Esophagus mucosa (tissue), 1 donor: ENCODE results near the gene RWDD1. TPM values are rescaled to one million over a fixed set of nuclear protein-coding genes. Genes with fewer than 3 reads are reported as not detected.
A peak's percentile ranks its signal among the peaks of the same experiment; 100 is the strongest.

Experiments
- ATAC-seq: fragments of 200-7000 bp; cut with Tn5 transposase; one replicate; pipeline ENCODE4 v1.9.1; 2020
- total RNA-seq: library from RNA; stranded (reverse); gene quantifications from one replicate; pipeline ENCODE4 v1.2.4, GENCODE V29; 2023
- donor health status: DM: yes; HTN: yes; CAD: no.

The RWDD1 gene
- total RNA-seq, 1 donor from 2014 or later, result 28.4 TPM

GRCh38 chr6:116615937-116616736 lies 44.8 kb downstream of the RWDD1 start, which contains the start of gene RSPH4A:
Gene RSPH4A, plus strand, starts transcription at chr6:116616479. Its CDS starts 145 bp downstream, at chr6:116616624.
- ATAC-seq, result peak; percentile 98

GRCh38 chr6:116616737-116617053 lies 45.4 kb downstream of the RWDD1 start:
- peak; percentile 37 for ATAC-seq

GRCh38 chr6:116624036-116624805 lies 52.9 kb downstream of the RWDD1 start:
- ATAC-seq, result peak; percentile 81

- ATAC-seq, result no peak
These were observed 54.6 kb downstream of the RWDD1 start for GRCh38 chr6:116625872-116626271.

- ATAC-seq, result no peak
These were observed 58.3 kb downstream of the RWDD1 start for GRCh38 chr6:116629563-116629981.

GRCh38 chr6:116631379-116631990 lies 60.2 kb downstream of the RWDD1 start:
- ATAC-seq, result peak; percentile 18

- no peak for ATAC-seq
These were observed 62.4 kb downstream of the RWDD1 start for GRCh38 chr6:116633685-116634084.

Other genes with a start within 250 kb of the RWDD1 start
- gene DSE, start 200.6 kb upstream of the RWDD1 start, total RNA-seq, result 32.7 TPM
- 0.20 TPM for gene CALHM6, start 110.1 kb upstream of the RWDD1 start, total RNA-seq
- gene CALHM5, start 59.9 kb upstream of the RWDD1 start, total RNA-seq, result 0.12 TPM
- not detected for gene TRAPPC3L, start 25.8 kb upstream of the RWDD1 start, total RNA-seq
- gene CALHM4, start 17.8 kb upstream of the RWDD1 start, total RNA-seq, result not detected
- gene RSPH4A, start 45.0 kb downstream of the RWDD1 start, total RNA-seq, result not detected
- gene ZUP1, start 97.3 kb downstream of the RWDD1 start, total RNA-seq, result 10.0 TPM
- gene KPNA5, start 109.7 kb downstream of the RWDD1 start, total RNA-seq, result 5.7 TPM
- gene FAM162B, start 194.2 kb downstream of the RWDD1 start, total RNA-seq, result 0.92 TPM